GM19372 (cell line): ENCODE results near the gene GK.
"Not testable (repeated sequence)": the region's sequence is repeated elsewhere in the genome, so short reads cannot be mapped to it uniquely, and the experiment has no call there.

Source experiments
- ATAC-seq: cut with Tn5 transposase; IDR thresholded peaks from one replicate; pipeline ENCODE4 v1.9.1; 2021; ENCODE audit warnings: mild to moderate bottlenecking, low read depth, moderate library complexity; ENCODE audit not compliant: unreplicated experiment

The GK gene

GRCh38 chrX:30693999-30694650 is 40.9 kb downstream of the GK start:
- no peak for ATAC-seq

GRCh38 chrX:30702736-30703135 is 49.5 kb downstream of the GK start:
- ATAC-seq = no peak

GRCh38 chrX:30706216-30706775 is 53.1 kb downstream of the GK start:
- ATAC-seq = no peak

- ATAC-seq = no peak
Observed at GRCh38 chrX:30712214-30712613, 59.0 kb downstream of the GK start.

- ATAC-seq = peak; percentile 86
Observed at GRCh38 chrX:30713061-30713525, 59.9 kb downstream of the GK start.

- ATAC-seq = no peak
Observed at GRCh38 chrX:30714138-30714537, 60.9 kb downstream of the GK start.

GRCh38 chrX:30715976-30716375 is 62.8 kb downstream of the GK start:
- ATAC-seq = no peak

GRCh38 chrX:30733852-30734660 is 80.8 kb downstream of the GK start:
- no peak for ATAC-seq

GRCh38 chrX:30734782-30735181 is 81.6 kb downstream of the GK start:
- no peak for ATAC-seq

GRCh38 chrX:30735839-30736238 is 82.6 kb downstream of the GK start:
- peak; percentile 89 for ATAC-seq

GRCh38 chrX:30741545-30741944 is 88.3 kb downstream of the GK start:
- ATAC-seq = no peak

GRCh38 chrX:30748342-30748960 is 95.2 kb downstream of the GK start:
- no peak for ATAC-seq

- no peak for ATAC-seq
Observed at GRCh38 chrX:30751497-30751896, 98.3 kb downstream of the GK start.

GRCh38 chrX:30762755-30763154 is 109.5 kb downstream of the GK start:
- ATAC-seq = no peak

- not testable (repeated sequence) for ATAC-seq
Observed at GRCh38 chrX:30773764-30774163, 120.5 kb downstream of the GK start.

- ATAC-seq = no peak
Observed at GRCh38 chrX:30777575-30777974, 124.4 kb downstream of the GK start.

- no peak for ATAC-seq
Observed at GRCh38 chrX:30779453-30780030, 126.3 kb downstream of the GK start.
